Liver (tissue), 9 donors: ENCODE data around the gene COL20A1. TPM values are rescaled to one million over a fixed set of nuclear protein-coding genes. Genes with fewer than 3 reads are reported as not detected.

Experiments
- DNase-seq: peaks from one replicate; pipeline ENCODE4 v3.0.0-alpha.2; 2017; ENCODE audit warnings: low spot score
- H3K27ac ChIP-seq, 2 donors: one replicate each; pipeline ENCODE4 v1.7.0; 2013; ENCODE audit warnings: inconsistent platforms in 2 of 2, low read length in 2 of 2, control low read depth in 1 of 2, low read depth in 1 of 2, mild to moderate bottlenecking in 1 of 2
- H3K27me3 ChIP-seq, 4 donors: one replicate each; pipeline versions ENCODE4 v1.6.1 to v1.7.0; 2013; ENCODE audit warnings: low read length in 3 of 4, inconsistent platforms in 1 of 4, mild to moderate bottlenecking in 1 of 4, moderate library complexity in 1 of 4; ENCODE audit not compliant: control insufficient read depth in 4 of 4, insufficient read depth in 4 of 4
- H3K36me3 ChIP-seq, 4 donors: one replicate each; pipeline versions ENCODE4 v1.6.1 to v1.7.0; 2013; ENCODE audit warnings: low read length in 3 of 4, mild to moderate bottlenecking in 3 of 4, low read depth in 1 of 4, moderate library complexity in 1 of 4; ENCODE audit not compliant: control insufficient read depth in 4 of 4, insufficient read depth in 3 of 4
- H3K4me1 ChIP-seq, 4 donors: one replicate each; pipeline versions ENCODE4 v1.6.1 to v1.7.0; 2013; ENCODE audit warnings: low read length in 3 of 4, mild to moderate bottlenecking in 3 of 4, moderate library complexity in 1 of 4; ENCODE audit not compliant: control insufficient read depth in 4 of 4, insufficient read depth in 4 of 4
- H3K4me3 ChIP-seq, 3 donors: one replicate each; pipeline versions ENCODE4 v1.6.1 to v1.7.0; 2013; ENCODE audit warnings: low read length in 3 of 3, control low read depth in 1 of 3, low read depth in 1 of 3, mild to moderate bottlenecking in 1 of 3
- H3K9ac ChIP-seq, 2 donors: one replicate each; pipeline ENCODE4 v1.7.0; 2013; ENCODE audit warnings: low read length in 2 of 2, mild to moderate bottlenecking in 2 of 2, moderate library complexity in 2 of 2, control low read depth in 1 of 2, low read depth in 1 of 2
- H3K9me3 ChIP-seq, 4 donors: one replicate each; pipeline versions ENCODE4 v1.6.1 to v1.7.0; 2013; ENCODE audit warnings: low read length in 3 of 4; ENCODE audit not compliant: control insufficient read depth in 4 of 4
- ATF3 ChIP-seq: IDR thresholded peaks from 2 replicates; pipeline ENCODE4 v1.6.1; 2016; ENCODE audit warnings: antibody characterized with exemption
- EGR1 ChIP-seq, 2 donors: IDR thresholded peaks; 2 replicates each; pipeline ENCODE4 v1.6.1; 2016 to 2018; ENCODE audit warnings: antibody characterized with exemption in 2 of 2, low read depth in 2 of 2
- FOXA1 ChIP-seq: IDR thresholded peaks from 2 replicates; pipeline ENCODE4 v1.6.1; 2016; ENCODE audit warnings: antibody characterized with exemption
- FOXA2 ChIP-seq: IDR thresholded peaks from 2 replicates; pipeline ENCODE4 v1.6.1; 2016; ENCODE audit warnings: antibody characterized with exemption
- HNF4G ChIP-seq: IDR thresholded peaks from 2 replicates; pipeline ENCODE4 v1.6.1; 2016; ENCODE audit warnings: antibody characterized with exemption
- JUND ChIP-seq, 2 donors: IDR thresholded peaks; 2 replicates each; pipeline ENCODE4 v1.6.1; 2016; ENCODE audit warnings: antibody characterized with exemption in 2 of 2
- MAX ChIP-seq: IDR thresholded peaks from 2 replicates; pipeline ENCODE4 v1.6.1; 2016; ENCODE audit warnings: antibody characterized with exemption
- NR2F2 ChIP-seq: IDR thresholded peaks from 2 replicates; pipeline ENCODE4 v1.6.1; 2016; ENCODE audit warnings: antibody characterized with exemption
- RAD21 ChIP-seq, 2 donors: IDR thresholded peaks; 2 replicates each; pipeline ENCODE4 v1.6.1; 2016; ENCODE audit warnings: antibody characterized with exemption in 2 of 2, mild to moderate bottlenecking in 2 of 2
- REST ChIP-seq: IDR thresholded peaks from 2 replicates; pipeline ENCODE4 v1.6.1; 2016; ENCODE audit warnings: antibody characterized with exemption, mild to moderate bottlenecking
- RXRA ChIP-seq, 2 donors: IDR thresholded peaks; 2 replicates each; pipeline ENCODE4 v1.6.1; 2017 to 2018; ENCODE audit warnings: antibody characterized with exemption in 2 of 2, mild to moderate bottlenecking in 1 of 2
- SP1 ChIP-seq: IDR thresholded peaks from 2 replicates; pipeline ENCODE4 v1.6.1; 2018; ENCODE audit warnings: antibody characterized with exemption, mild to moderate bottlenecking
- TAF1 ChIP-seq: conservative IDR thresholded peaks from 2 replicates; pipeline ENCODE4 v1.6.1; 2016; ENCODE audit warnings: antibody characterized with exemption, mild to moderate bottlenecking
- YY1 ChIP-seq: IDR thresholded peaks from 2 replicates; pipeline ENCODE4 v1.6.1; 2016; ENCODE audit warnings: antibody characterized with exemption, mild to moderate bottlenecking
- ZBTB33 ChIP-seq: IDR thresholded peaks from 2 replicates; pipeline ENCODE4 v1.6.1; 2016; ENCODE audit warnings: antibody characterized with exemption
- WGBS: extraction: QIAGEN DNeasy Blood & Tissue Kit; methylation state at CpG from one replicate; pipeline ENCODE4 v1.1.7; 2013; 5-methylcytosine and 5-hydroxymethylcytosine counted together
- polyA plus RNA-seq, 2 donors: library from polyadenylated mRNA; stranded (reverse) in 1 of 2; unstranded in 1 of 2; fragments of 200-250 nt in 1 of 2; fragments of >200 nt in 1 of 2; fragmentation: Nextera tagmentation in 1 of 2; extraction: Ambion mirVana in 1 of 2; gene quantifications; one replicate each; pipeline versions ENCODE4 v1.2.1 to v1.2.3, GENCODE V29; 2013 to 2015
- total RNA-seq, 2 donors: library from RNA; depleted of rRNA; stranded (reverse); fragments of >200 nt; gene quantifications; one replicate each; pipeline ENCODE4 v1.2.3, GENCODE V29; 2014
- donor health status: healthy.
- donor health status: healthy.
- donor health status: healthy.
- donor health status: healthy.
- donor health status: healthy.

The COL20A1 gene
- total and polyA plus RNA-seq, 4 donors, result not detected

- Histone ChIP-seq H3K4me3 (no peak overlapping the region), H3K9ac (no peak overlapping the region), H3K4me1 (no peaks in the 10 kb centered on the region), H3K27me3 (no peaks in the 10 kb centered on the region), H3K36me3 (peaks cover 2 to 64% (median 15%) of the 10 kb centered on the region in 4 donors), H3K9me3 (no peaks in the 10 kb centered on the region), H3K27ac (no peak overlapping the region)
- TF ChIP-seq ZBTB33 (no peak), EGR1 (IDR thresholded peaks at IDR 0.05; ENCODE audit: low read depth in 2 of 2) (no peak), YY1 (no peak), JUND (IDR thresholded peaks at IDR 0.05) (no peak), FOXA2 (no peak), ATF3 (no peak), MAX (no peak), NR2F2 (no peak), RAD21 (IDR thresholded peaks at IDR 0.05) (no peak), HNF4G (no peak), FOXA1 (no peak)
- no peak for DNase-seq
- WGBS, result 94% methylated on average over 17 of the region's 17 CpGs
Measured at GRCh38 chr20:63282946-63283345, 10.0 kb upstream of the COL20A1 start.

DNA sequence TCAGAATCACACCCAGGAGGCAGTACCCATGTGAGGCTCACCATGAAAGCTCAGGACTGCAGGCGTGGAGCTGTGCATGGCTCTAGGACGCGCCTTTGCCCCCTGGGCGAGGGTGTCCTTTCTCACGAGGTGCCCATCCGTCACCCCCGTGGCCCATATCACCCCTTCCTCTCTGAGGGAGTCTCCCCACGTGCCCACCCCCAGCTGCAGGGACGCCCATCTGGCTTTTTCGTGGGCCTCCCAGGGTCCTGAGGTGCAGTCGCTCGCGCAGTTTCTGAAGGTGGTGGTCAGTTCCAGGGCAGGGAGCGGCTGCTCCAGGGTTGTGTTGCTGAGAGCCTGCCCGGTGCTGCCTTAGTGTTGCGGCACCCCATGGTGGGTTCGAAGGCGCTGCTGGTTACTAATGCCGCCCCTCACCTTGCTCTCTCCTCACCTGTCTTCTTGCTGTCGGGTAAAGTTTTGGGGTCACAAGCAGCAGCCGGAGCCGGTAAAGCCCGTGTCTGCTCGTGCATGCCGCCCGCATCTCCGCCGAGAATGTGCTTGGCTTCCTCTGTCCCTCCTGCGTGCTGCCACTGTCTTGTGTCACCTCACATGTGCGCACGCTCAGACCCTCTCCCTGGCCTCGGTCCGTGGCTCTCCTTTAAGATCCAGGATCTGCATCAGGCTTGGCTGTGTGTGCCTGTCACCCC, 9.4 kb upstream of the COL20A1 start:
- no peaks in the 10 kb centered on the region for H3K9me3 ChIP-seq
- no peak overlapping the region for H3K4me3 ChIP-seq
- no peaks in the 10 kb centered on the region for H3K27me3 ChIP-seq
- DNase-seq, result no peak
- TF ChIP-seq EGR1 (IDR thresholded peaks at IDR 0.05; ENCODE audit: low read depth in 2 of 2), result no peak
- TF ChIP-seq FOXA1, result no peak
- TF ChIP-seq TAF1, result no peak
- no peak for TF ChIP-seq RXRA (IDR thresholded peaks at IDR 0.05)
- TF ChIP-seq SP1, result no peak
- no peak for TF ChIP-seq REST
- no peak for TF ChIP-seq JUND (IDR thresholded peaks at IDR 0.05)
- no peak overlapping the region for H3K9ac ChIP-seq
- H3K36me3 ChIP-seq, result peaks cover 4 to 64% (median 16%) of the 10 kb centered on the region in 4 donors
- no peak overlapping the region for H3K27ac ChIP-seq
- no peaks in the 10 kb centered on the region for H3K4me1 ChIP-seq
- WGBS, result 95% methylated on average over 33 of the region's 33 CpGs
